Mesodermal cell (in vitro differentiated cells): ENCODE measurements around the gene MYLK4.
A peak's percentile ranks its signal among the peaks of the same experiment; 100 is the strongest.

Source experiments
- H3K27ac ChIP-seq: 2 replicates; pipeline ENCODE4 v1.7.0; 2013; ENCODE audit warnings: mild to moderate bottlenecking, low read depth, low read length, moderate library complexity; ENCODE audit not compliant: severe bottlenecking
- H3K36me3 ChIP-seq: 2 replicates; pipeline ENCODE4 v1.7.1; 2013; ENCODE audit warnings: mild to moderate bottlenecking, low read length, moderate library complexity; ENCODE audit not compliant: control insufficient read depth, insufficient read depth
- H3K4me1 ChIP-seq: one replicate; pipeline ENCODE4 v1.7.1; 2013; ENCODE audit warnings: mild to moderate bottlenecking, low read length; ENCODE audit not compliant: insufficient read depth, control insufficient read depth, poor library complexity, severe bottlenecking
- H3K4me3 ChIP-seq: 2 replicates; pipeline ENCODE4 v1.7.0; 2013; ENCODE audit warnings: low read length, control low read depth, mild to moderate bottlenecking; ENCODE audit not compliant: insufficient read depth, poor library complexity, severe bottlenecking; ENCODE audit errors: extremely low read depth
- H3K9me3 ChIP-seq: 2 replicates; pipeline ENCODE4 v1.7.1; 2013; ENCODE audit warnings: mild to moderate bottlenecking, low read length, moderate library complexity; ENCODE audit not compliant: control insufficient read depth
- WGBS, 2 experiments: methylation state at CpG; one replicate each; pipeline ENCODE4 v1.1.5; 2013; ENCODE audit warnings: missing lambda C conversion rate in 2 of 2; ENCODE audit not compliant: insufficient coverage in 2 of 2; 5-methylcytosine and 5-hydroxymethylcytosine counted together

Gene MYLK4

GRCh38 chr6:2777249-2777648 is 26.5 kb upstream of the MYLK4 start:
- H3K36me3 ChIP-seq, result peaks cover 71% of the 10 kb centered on the region
- H3K27ac ChIP-seq, result no peak overlapping the region
- no peaks in the 10 kb centered on the region for H3K9me3 ChIP-seq

GRCh38 chr6:2775003-2775402 is 24.3 kb upstream of the MYLK4 start:
- no peaks in the 10 kb centered on the region for H3K4me1 ChIP-seq
- no peaks in the 10 kb centered on the region for H3K9me3 ChIP-seq
- peaks cover 72% of the 10 kb centered on the region for H3K36me3 ChIP-seq
- H3K27ac ChIP-seq, result no peak overlapping the region
- H3K4me3 ChIP-seq, result no peak overlapping the region
- WGBS, 2 experiments, result 92 to 100% methylated on average over 1 of the region's 1 CpG

More at GRCh38 chr6:2777249-2777648, 26.5 kb upstream of the MYLK4 start:
- H3K4me1 ChIP-seq, result no peaks in the 10 kb centered on the region
- H3K4me3 ChIP-seq, result no peak overlapping the region
- WGBS, 2 experiments, result 84% methylated on average over 2 of the region's 3 CpGs; no CpG with 5 or more reads in 1 of the 2 experiments

GRCh38 chr6:2773449-2773848 is 22.7 kb upstream of the MYLK4 start:
- H3K36me3 ChIP-seq, result peaks cover 61% of the 10 kb centered on the region
- no peaks in the 10 kb centered on the region for H3K4me1 ChIP-seq
- H3K27ac ChIP-seq, result no peak overlapping the region
- no peaks in the 10 kb centered on the region for H3K9me3 ChIP-seq
- 71 to 100% methylated on average over 1 of the region's 3 CpGs for WGBS, 2 experiments
- no peak overlapping the region for H3K4me3 ChIP-seq

GRCh38 chr6:2772840-2773239 is 22.1 kb upstream of the MYLK4 start:
- H3K36me3 ChIP-seq, result peaks cover 58% of the 10 kb centered on the region
- no peaks in the 10 kb centered on the region for H3K9me3 ChIP-seq
- no peak overlapping the region for H3K4me3 ChIP-seq
- WGBS, 2 experiments, result 95% methylated on average over 3 of the region's 3 CpGs; no CpG with 5 or more reads in 1 of the 2 experiments
- no peaks in the 10 kb centered on the region for H3K4me1 ChIP-seq
- no peak overlapping the region for H3K27ac ChIP-seq

GRCh38 chr6:2771079-2771478 is 20.4 kb upstream of the MYLK4 start:
- H3K4me3 ChIP-seq, result no peak overlapping the region
- H3K9me3 ChIP-seq, result no peaks in the 10 kb centered on the region
- H3K4me1 ChIP-seq, result peaks cover 3% of the 10 kb centered on the region
- 92 to 97% methylated on average over 4 of the region's 4 CpGs for WGBS, 2 experiments
- peaks cover 51% of the 10 kb centered on the region for H3K36me3 ChIP-seq
- no peak overlapping the region for H3K27ac ChIP-seq

GRCh38 chr6:2770171-2770570 is 19.4 kb upstream of the MYLK4 start:
- H3K36me3 ChIP-seq, result peaks cover 50% of the 10 kb centered on the region
- H3K9me3 ChIP-seq, result no peaks in the 10 kb centered on the region
- no peak overlapping the region for H3K27ac ChIP-seq
- H3K4me1 ChIP-seq, result peaks cover 3% of the 10 kb centered on the region
- WGBS, 2 experiments, result 62 to 63% methylated on average over 8 to 10 of the region's 13 CpGs
- no peak overlapping the region for H3K4me3 ChIP-seq

GRCh38 chr6:2768696-2769095 is 18.0 kb upstream of the MYLK4 start:
- Histone ChIP-seq H3K4me3 (no peak overlapping the region), H3K36me3 (peaks cover 37% of the 10 kb centered on the region), H3K4me1 (peaks cover 3% of the 10 kb centered on the region), H3K9me3 (no peaks in the 10 kb centered on the region), H3K27ac (no peak overlapping the region)
- 100% methylated on average over 2 of the region's 6 CpGs; no CpG with 5 or more reads in 1 of the 2 experiments for WGBS, 2 experiments

- Histone ChIP-seq H3K4me1 (peaks cover 3% of the 10 kb centered on the region), H3K36me3 (peaks cover 29% of the 10 kb centered on the region), H3K4me3 (peak overlapping the region; percentile 96), H3K9me3 (no peaks in the 10 kb centered on the region), H3K27ac (no peak overlapping the region)
- WGBS, 2 experiments, result 75 to 78% methylated on average over 5 to 6 of the region's 9 CpGs
Observed at GRCh38 chr6:2767657-2768524, 17.2 kb upstream of the MYLK4 start.

- Histone ChIP-seq H3K36me3 (peaks cover 23% of the 10 kb centered on the region), H3K27ac (no peak overlapping the region), H3K4me1 (peaks cover 3% of the 10 kb centered on the region), H3K4me3 (peak overlapping the region; percentile 96), H3K9me3 (no peaks in the 10 kb centered on the region)
- 30 to 44% methylated on average over 4 to 7 of the region's 13 CpGs for WGBS, 2 experiments
Observed at GRCh38 chr6:2766767-2767656, 16.3 kb upstream of the MYLK4 start.

- Histone ChIP-seq H3K27ac (peak overlapping the region; percentile 86), H3K36me3 (peaks cover 15% of the 10 kb centered on the region), H3K4me3 (peak overlapping the region; percentile 96), H3K4me1 (peaks cover 3% of the 10 kb centered on the region), H3K9me3 (no peaks in the 10 kb centered on the region)
- 0 to 1% methylated on average over 50 to 76 of the region's 91 CpGs for WGBS, 2 experiments
Observed at GRCh38 chr6:2765896-2766766, 15.4 kb upstream of the MYLK4 start.
